HL-60 (cell line): ENCODE measurements around the gene FXR2.

Experiments used
- DNase-seq, 2 experiments: peaks; one replicate each; pipeline ENCODE4 v3.0.0-alpha.2; 2010 to 2020; ENCODE audit warnings: low read depth in 1 of 2, low spot score in 1 of 2
- H3K27ac ChIP-seq: fragments of 250-450 bp; sonication (Bioruptor Pico); replicated peaks from 2 replicates; pipeline ENCODE4 v1.5.1; 2020; ENCODE audit warnings: mild to moderate bottlenecking, moderate library complexity
- H3K27me3 ChIP-seq: fragments of 250-450 bp; sonication (Bioruptor Pico); 2 replicates; pipeline ENCODE4 v1.5.1; 2021; ENCODE audit warnings: mild to moderate bottlenecking, moderate library complexity; ENCODE audit not compliant: insufficient read depth, poor library complexity, severe bottlenecking
- H3K4me3 ChIP-seq: replicated peaks from 2 replicates; pipeline ENCODE4 v1.5.1; 2011; ENCODE audit warnings: mild to moderate bottlenecking, control low read depth, low read length; ENCODE audit not compliant: insufficient read depth
- CTCF ChIP-seq: IDR thresholded peaks from one replicate; pipeline ENCODE4 v1.5.1; 2011; ENCODE audit warnings: low read length, control low read depth, inconsistent platforms; ENCODE audit not compliant: insufficient read depth
- GABPA ChIP-seq: IDR thresholded peaks from 2 replicates; pipeline ENCODE4 v1.6.1; 2012; ENCODE audit warnings: low read depth
- POLR2AphosphoS5 ChIP-seq: IDR thresholded peaks from 2 replicates; pipeline ENCODE4 v1.6.1; 2012; ENCODE audit warnings: low read depth
- REST ChIP-seq: IDR thresholded peaks from 2 replicates; pipeline ENCODE4 v1.6.1; 2012; ENCODE audit warnings: low read depth; ENCODE audit not compliant: insufficient replicate concordance
- SPI1 ChIP-seq: IDR thresholded peaks from 2 replicates; pipeline ENCODE4 v1.6.1; 2012; ENCODE audit warnings: low read depth, mild to moderate bottlenecking, borderline replicate concordance

The FXR2 gene

GRCh38 chr17:7563115-7563869 lies 51.4 kb downstream of the FXR2 start:
- no peak for DNase-seq
- Histone ChIP-seq H3K4me3 (peak overlapping the region; percentile 74), H3K27ac (no peak overlapping the region)

GRCh38 chr17:7562208-7562605 lies 52.5 kb downstream of the FXR2 start:
- Histone ChIP-seq H3K27ac (peak overlapping the region; percentile 85), H3K27me3 (no peaks in the 10 kb centered on the region), H3K4me3 (peak overlapping the region; percentile 74)
- no peak for DNase-seq
- no peak for TF ChIP-seq REST

More at GRCh38 chr17:7563115-7563869, 51.4 kb downstream of the FXR2 start:
- TF ChIP-seq SPI1 (no peak), POLR2AphosphoS5 (no peak), CTCF (no peak), GABPA (no peak), REST (no peak)
- H3K27me3 ChIP-seq = no peaks in the 10 kb centered on the region

- no peaks in the 10 kb centered on the region for H3K27me3 ChIP-seq
- TF ChIP-seq SPI1 = no peak
- no peak for TF ChIP-seq GABPA
- peak; percentile 37; the same call in 1 of the 2 replicates for TF ChIP-seq POLR2AphosphoS5
- no peak for TF ChIP-seq CTCF
- TF ChIP-seq REST = no peak
- H3K4me3 ChIP-seq = peak within 1 kb of the TSS; percentile 74
- DNase-seq = peak in 1 of 2 experiments; percentile 74
- peak within 1 kb of the TSS; percentile 85 for H3K27ac ChIP-seq
Observed at GRCh38 chr17:7561589-7562207, 53.0 kb downstream of the FXR2 start, which contains the start of gene SENP3. TSS of gene SENP3 (plus strand) at chr17:7561919. CDS start at chr17:7563077, 1,158 bp downstream.
